Choroid plexus epithelial cell (primary cell): ENCODE data around the gene TAAR6.
"Not testable (repeated sequence)": the region's sequence is repeated elsewhere in the genome, so short reads cannot be mapped to it uniquely, and the experiment has no call there.

Experiments
- DNase-seq: peaks from one replicate; pipeline ENCODE4 v3.0.0-alpha.2; 2010; ENCODE audit warnings: low read depth
- H3K4me3 ChIP-seq: 2 replicates; pipeline ENCODE4 v1.5.1; 2011; ENCODE audit warnings: low read depth, mild to moderate bottlenecking, control low read depth, low read length, moderate library complexity
- CTCF ChIP-seq: conservative IDR thresholded peaks from 2 replicates; pipeline ENCODE4 v1.5.1; 2011; ENCODE audit warnings: low read depth, mild to moderate bottlenecking, control low read depth, inconsistent platforms, low read length, moderate library complexity

TAAR6 gene

GRCh38 chr6:132570221-132570777 is at the start of gene TAAR6:
Gene TAAR6, plus strand, starts transcription at chr6:132570322. Its CDS starts 0 bp downstream, at chr6:132570322.
- no peak for DNase-seq
- H3K4me3 ChIP-seq: no peak within 1 kb of the TSS
- TF ChIP-seq CTCF: no peak

DNA sequence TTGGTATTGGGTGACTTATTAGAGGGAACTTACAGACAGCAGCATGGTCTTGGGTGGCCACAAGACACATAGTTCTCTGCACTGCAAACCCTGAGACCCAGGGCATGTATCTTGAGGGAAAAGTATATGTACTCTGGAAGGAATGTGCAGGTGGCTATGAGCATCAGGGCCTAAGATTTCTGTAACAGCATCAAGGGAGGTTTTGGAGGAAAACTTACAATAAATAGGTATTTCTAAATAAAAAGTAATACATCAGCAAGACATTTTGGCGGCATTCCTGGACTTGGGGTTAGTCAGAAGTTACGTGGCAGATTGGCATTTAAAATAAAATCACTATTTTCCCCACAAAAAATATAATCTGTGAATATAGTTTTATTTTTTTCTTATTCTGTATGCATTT is 49.2 kb upstream of the TAAR6 start:
- no peak overlapping the region for H3K4me3 ChIP-seq
- DNase-seq: no peak
- no peak for TF ChIP-seq CTCF

DNA sequence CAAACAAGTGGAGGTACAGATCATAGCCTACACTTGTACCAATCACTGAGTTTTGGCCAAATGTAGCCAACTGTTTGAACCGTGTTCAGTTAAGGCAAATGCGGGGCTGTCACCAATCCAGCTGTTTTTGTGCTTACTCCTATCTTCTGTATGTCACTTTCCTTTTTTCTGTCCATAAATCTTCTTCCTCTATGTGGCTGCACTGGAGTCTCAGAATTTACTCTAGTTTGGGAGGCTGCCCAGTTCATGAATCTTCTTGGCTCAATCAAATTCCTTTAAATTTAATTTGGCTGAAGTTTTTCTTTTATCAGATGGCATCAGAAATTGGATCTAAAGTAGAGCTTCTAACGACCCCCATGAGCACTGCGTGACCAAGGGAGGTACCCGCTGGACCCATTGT is 45.5 kb upstream of the TAAR6 start:
- no peak for DNase-seq
- no peak for TF ChIP-seq CTCF
- H3K4me3 ChIP-seq: no peak overlapping the region

GRCh38 chr6:132525866-132526265 is 44.3 kb upstream of the TAAR6 start:
- no peak for TF ChIP-seq CTCF
- no peak overlapping the region for H3K4me3 ChIP-seq
- no peak for DNase-seq

DNA sequence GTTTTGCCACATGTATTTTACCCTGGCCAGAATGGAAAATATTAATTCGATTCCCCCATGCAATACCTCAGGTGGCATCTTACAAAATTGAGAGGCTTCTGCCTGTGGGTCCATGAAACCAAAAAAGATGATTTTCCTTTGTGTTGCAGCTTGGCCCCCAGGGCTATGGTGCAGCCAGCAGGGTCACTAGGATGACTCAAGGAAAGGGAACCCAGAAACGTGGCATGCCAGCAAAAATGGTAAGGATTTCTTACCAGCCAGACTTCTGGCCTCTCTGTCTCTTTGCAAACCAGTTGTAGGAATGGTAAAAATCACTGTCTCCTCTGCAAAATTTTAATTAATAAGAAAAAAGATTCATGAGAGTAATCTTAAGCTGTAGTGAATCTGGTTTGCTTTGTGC is 43.7 kb upstream of the TAAR6 start:
- no peak for TF ChIP-seq CTCF
- no peak for DNase-seq
- H3K4me3 ChIP-seq: no peak overlapping the region

- TF ChIP-seq CTCF: no peak
- DNase-seq: no peak
- H3K4me3 ChIP-seq: no peak overlapping the region
Observed at GRCh38 chr6:132527791-132528190, 42.3 kb upstream of the TAAR6 start.

- DNase-seq: peak; percentile 84
- peak; percentile 71 for TF ChIP-seq CTCF
- no peak overlapping the region for H3K4me3 ChIP-seq
Observed at GRCh38 chr6:132530293-132530974, 39.7 kb upstream of the TAAR6 start.

GRCh38 chr6:132534546-132534945 is 35.6 kb upstream of the TAAR6 start:
- not testable (repeated sequence) for DNase-seq, H3K4me3 ChIP-seq
